Neutrophil (primary cell): ENCODE data around the gene ACAA1.
A peak's percentile ranks its signal among the peaks of the same experiment; 100 is the strongest.

Source experiments
- H3K27ac ChIP-seq: fragments of 200-600 bp; sonication (generic); 2 replicates; pipeline ENCODE4 v1.5.1; 2016; ENCODE audit warnings: mild to moderate bottlenecking, moderate library complexity
- H3K27me3 ChIP-seq: fragments of 200-600 bp; sonication (generic); 2 replicates; pipeline ENCODE4 v1.6.0; 2016; ENCODE audit warnings: mild to moderate bottlenecking
- H3K36me3 ChIP-seq: fragments of 200-600 bp; sonication (generic); 2 replicates; pipeline ENCODE4 v1.5.1; 2017
- H3K4me1 ChIP-seq, 2 experiments: fragments of 200-600 bp in 1 of 2; sonication (generic) in 1 of 2; 1 replicate in 1 of 2; 2 replicates in 1 of 2; pipeline versions ENCODE4 v1.5.1 to v1.6.1; 2013 to 2016; ENCODE audit warnings: low read depth in 1 of 2, low read length in 1 of 2, mild to moderate bottlenecking in 1 of 2, moderate library complexity in 1 of 2; ENCODE audit not compliant: control insufficient read depth in 1 of 2, insufficient read depth in 1 of 2
- H3K4me3 ChIP-seq, 2 experiments: fragments of 200-600 bp in 1 of 2; sonication (generic) in 1 of 2; 1 replicate in 1 of 2; 2 replicates in 1 of 2; pipeline ENCODE4 v1.5.1; 2013 to 2016; ENCODE audit warnings: low read depth in 1 of 2, low read length in 1 of 2, mild to moderate bottlenecking in 1 of 2, moderate library complexity in 1 of 2
- H3K9me3 ChIP-seq: fragments of 200-600 bp; sonication (generic); 2 replicates; pipeline ENCODE4 v1.5.1; 2016
- CTCF ChIP-seq: fragments of 200-600 bp; sonication (generic); IDR thresholded peaks from 2 replicates; pipeline ENCODE4 v1.5.1; 2016; ENCODE audit warnings: antibody characterized with exemption

ACAA1 gene

GRCh38 chr3:38128303-38128655, 8.6 kb downstream of the ACAA1 start:
- no peak for TF ChIP-seq CTCF
- H3K36me3 ChIP-seq, result peaks cover 100% of the 10 kb centered on the region
- H3K4me1 ChIP-seq, result peaks cover 6 to 27% of the 10 kb centered on the region in 2 experiments

GRCh38 chr3:38127611-38128302, 9.2 kb downstream of the ACAA1 start:
- Histone ChIP-seq H3K36me3 (peaks cover 100% of the 10 kb centered on the region), H3K9me3 (no peaks in the 10 kb centered on the region), H3K4me3 (no peak overlapping the region), H3K27ac (peak overlapping the region; percentile 30), H3K27me3 (no peaks in the 10 kb centered on the region), H3K4me1 (peaks cover under 1 to 24% of the 10 kb centered on the region in 2 experiments)
- no peak for TF ChIP-seq CTCF

More at GRCh38 chr3:38128303-38128655, 8.6 kb downstream of the ACAA1 start:
- Histone ChIP-seq H3K27me3 (no peaks in the 10 kb centered on the region), H3K9me3 (no peaks in the 10 kb centered on the region), H3K4me3 (no peak overlapping the region), H3K27ac (peak overlapping the region; percentile 30)

GRCh38 chr3:38126121-38126892, 10.6 kb downstream of the ACAA1 start:
- Histone ChIP-seq H3K4me1 (peaks cover 0 to 11% of the 10 kb centered on the region in 2 experiments), H3K36me3 (peaks cover 100% of the 10 kb centered on the region), H3K27ac (peak overlapping the region; percentile 44), H3K27me3 (no peaks in the 10 kb centered on the region), H3K9me3 (no peaks in the 10 kb centered on the region), H3K4me3 (no peak overlapping the region)
- TF ChIP-seq CTCF, result no peak

- TF ChIP-seq CTCF, result no peak
- peaks cover 100% of the 10 kb centered on the region for H3K36me3 ChIP-seq
- H3K4me1 ChIP-seq, result peaks cover 0 to 11% of the 10 kb centered on the region in 2 experiments
- H3K9me3 ChIP-seq, result no peaks in the 10 kb centered on the region
- no peaks in the 10 kb centered on the region for H3K27me3 ChIP-seq
- H3K4me3 ChIP-seq, result no peak overlapping the region
- H3K27ac ChIP-seq, result peak overlapping the region; percentile 44
These were observed 11.4 kb downstream of the ACAA1 start for GRCh38 chr3:38125305-38126120.

- no peaks in the 10 kb centered on the region for H3K27me3 ChIP-seq
- peak overlapping the region; percentile 44 for H3K27ac ChIP-seq
- peaks cover 0 to 11% of the 10 kb centered on the region in 2 experiments for H3K4me1 ChIP-seq
- H3K4me3 ChIP-seq, result no peak overlapping the region
- no peaks in the 10 kb centered on the region for H3K9me3 ChIP-seq
- no peak for TF ChIP-seq CTCF
- H3K36me3 ChIP-seq, result peaks cover 100% of the 10 kb centered on the region
These were observed 12.4 kb downstream of the ACAA1 start for GRCh38 chr3:38124324-38125122.
